ENCODE measurements around the gene SCAPER.

GRCh38 chr15:76843269-76843668, 61.9 kb downstream of the SCAPER start:
- TF ChIP-seq POLR2A (IDR thresholded peaks at IDR 0.05) (no peak), CTCF (IDR thresholded peaks at IDR 0.05) (no peak)
